ENCODE data around the gene TSC1.

Gene TSC1

GRCh38 chr9:132866898-132867297, 77.5 kb downstream of the TSC1 start:
- H4K20me1 ChIP-seq (ENCODE audit: insufficient read depth, low read length, poor library complexity, severe bottlenecking): no peaks in the 10 kb centered on the region
- H3K4me1 ChIP-seq (ENCODE audit: insufficient read depth, low read length, poor library complexity, severe bottlenecking): peaks cover 32% of the 10 kb centered on the region
- H3K9ac ChIP-seq (ENCODE audit: low read depth, low read length, poor library complexity, severe bottlenecking): no peak overlapping the region
- H2AFZ ChIP-seq (ENCODE audit: low read length): no peak overlapping the region
- no peaks in the 10 kb centered on the region for H3F3A ChIP-seq (ENCODE audit: low read depth)
- no peaks in the 10 kb centered on the region for H3K27me3 ChIP-seq (ENCODE audit: insufficient read depth, low read length, poor library complexity, severe bottlenecking)
- H3K4me3 ChIP-seq (ENCODE audit: low read length, poor library complexity, severe bottlenecking): no peak overlapping the region
- no peaks in the 10 kb centered on the region for H3K79me2 ChIP-seq (ENCODE audit: insufficient read depth, low read length)
- no peaks in the 10 kb centered on the region for H3K9me2 ChIP-seq (replicated peaks; ENCODE audit: low read depth, low read length)
- no peaks in the 10 kb centered on the region for H3K9me3 ChIP-seq (ENCODE audit: insufficient read depth, low read depth, low read length)
- no peak overlapping the region for H3K4me2 ChIP-seq (ENCODE audit: low read depth, low read length, poor library complexity, severe bottlenecking)
- no peaks in the 10 kb centered on the region for H3K36me3 ChIP-seq (ENCODE audit: insufficient read depth, low read length)
- TF ChIP-seq CTCF (conservative IDR thresholded peaks at IDR 0.05; ENCODE audit: low read length) (no peak), EZH2phosphoT487 (IDR thresholded peaks at IDR 0.05; ENCODE audit: borderline replicate concordance) (no peak)

GRCh38 chr9:132864691-132865090, 79.7 kb downstream of the TSC1 start:
- no peak for TF ChIP-seq CTCF (conservative IDR thresholded peaks at IDR 0.05; ENCODE audit: low read length)
- TF ChIP-seq EZH2phosphoT487 (IDR thresholded peaks at IDR 0.05; ENCODE audit: borderline replicate concordance): no peak
- Histone ChIP-seq H3K79me2 (ENCODE audit: insufficient read depth, low read length) (no peaks in the 10 kb centered on the region), H3K4me1 (ENCODE audit: insufficient read depth, low read length, poor library complexity, severe bottlenecking) (peaks cover 38% of the 10 kb centered on the region), H3K9me2 (replicated peaks; ENCODE audit: low read depth, low read length) (no peaks in the 10 kb centered on the region), H3K9me3 (ENCODE audit: insufficient read depth, low read depth, low read length) (no peaks in the 10 kb centered on the region), H3F3A (ENCODE audit: low read depth) (no peaks in the 10 kb centered on the region), H3K4me2 (ENCODE audit: low read depth, low read length, poor library complexity, severe bottlenecking) (no peak overlapping the region), H3K27me3 (ENCODE audit: insufficient read depth, low read length, poor library complexity, severe bottlenecking) (no peaks in the 10 kb centered on the region), H4K20me1 (ENCODE audit: insufficient read depth, low read length, poor library complexity, severe bottlenecking) (no peaks in the 10 kb centered on the region), H3K36me3 (ENCODE audit: insufficient read depth, low read length) (no peaks in the 10 kb centered on the region), H3K4me3 (ENCODE audit: low read length, poor library complexity, severe bottlenecking) (no peak overlapping the region), H2AFZ (ENCODE audit: low read length) (no peak overlapping the region), H3K9ac (ENCODE audit: low read depth, low read length, poor library complexity, severe bottlenecking) (peak overlapping the region; percentile 7)

GRCh38 chr9:132864277-132864676, 80.1 kb downstream of the TSC1 start:
- H3K9me2 ChIP-seq (replicated peaks; ENCODE audit: low read depth, low read length): no peaks in the 10 kb centered on the region
- H3K79me2 ChIP-seq (ENCODE audit: insufficient read depth, low read length): no peaks in the 10 kb centered on the region
- no peak overlapping the region for H3K4me2 ChIP-seq (ENCODE audit: low read depth, low read length, poor library complexity, severe bottlenecking)
- H2AFZ ChIP-seq (ENCODE audit: low read length): no peak overlapping the region
- peak overlapping the region; percentile 7 for H3K9ac ChIP-seq (ENCODE audit: low read depth, low read length, poor library complexity, severe bottlenecking)
- no peak for TF ChIP-seq CTCF (conservative IDR thresholded peaks at IDR 0.05; ENCODE audit: low read length)
- H3K9me3 ChIP-seq (ENCODE audit: insufficient read depth, low read depth, low read length): no peaks in the 10 kb centered on the region
- H3K36me3 ChIP-seq (ENCODE audit: insufficient read depth, low read length): no peaks in the 10 kb centered on the region
- H3K4me1 ChIP-seq (ENCODE audit: insufficient read depth, low read length, poor library complexity, severe bottlenecking): peaks cover 38% of the 10 kb centered on the region
- H4K20me1 ChIP-seq (ENCODE audit: insufficient read depth, low read length, poor library complexity, severe bottlenecking): no peaks in the 10 kb centered on the region
- no peaks in the 10 kb centered on the region for H3K27me3 ChIP-seq (ENCODE audit: insufficient read depth, low read length, poor library complexity, severe bottlenecking)
- no peak overlapping the region for H3K4me3 ChIP-seq (ENCODE audit: low read length, poor library complexity, severe bottlenecking)
- H3F3A ChIP-seq (ENCODE audit: low read depth): no peaks in the 10 kb centered on the region
